Central memory CD4-positive, alpha-beta T cell (primary cell): ENCODE measurements around the gene PRPS1L1.

Experiments
- DNase-seq: peaks from one replicate; pipeline ENCODE4 v3.0.0; 2022

Gene PRPS1L1

GRCh38 chr7:18013936-18014335, 13.7 kb downstream of the PRPS1L1 start:
- no peak for DNase-seq

GRCh38 chr7:18004372-18004771, 23.3 kb downstream of the PRPS1L1 start:
- no peak for DNase-seq

- no peak for DNase-seq
Measured at GRCh38 chr7:18003286-18003994, 24.2 kb downstream of the PRPS1L1 start.

GRCh38 chr7:17998692-17999091, 29.0 kb downstream of the PRPS1L1 start:
- no peak for DNase-seq

- DNase-seq = no peak
Measured at GRCh38 chr7:17996442-17997223, 31.0 kb downstream of the PRPS1L1 start.

GRCh38 chr7:17996040-17996439, 31.6 kb downstream of the PRPS1L1 start:
- DNase-seq = no peak

GRCh38 chr7:17994079-17994850, 33.4 kb downstream of the PRPS1L1 start:
- DNase-seq = no peak

GRCh38 chr7:17991866-17992648, 35.6 kb downstream of the PRPS1L1 start:
- DNase-seq = no peak

GRCh38 chr7:17990761-17991160, 36.9 kb downstream of the PRPS1L1 start:
- DNase-seq = no peak

- no peak for DNase-seq
Measured at GRCh38 chr7:17989546-17989945, 38.1 kb downstream of the PRPS1L1 start.

GRCh38 chr7:17988858-17989257, 38.8 kb downstream of the PRPS1L1 start:
- no peak for DNase-seq

GRCh38 chr7:17988141-17988540, 39.5 kb downstream of the PRPS1L1 start:
- DNase-seq = no peak

- DNase-seq = no peak
Measured at GRCh38 chr7:17986851-17987250, 40.8 kb downstream of the PRPS1L1 start.

GRCh38 chr7:17985473-17986239, 42.0 kb downstream of the PRPS1L1 start:
- no peak for DNase-seq

- DNase-seq = no peak
Measured at GRCh38 chr7:17984288-17984687, 43.4 kb downstream of the PRPS1L1 start.

- no peak for DNase-seq
Measured at GRCh38 chr7:17983221-17984062, 44.2 kb downstream of the PRPS1L1 start.

GRCh38 chr7:17976952-17977351, 50.7 kb downstream of the PRPS1L1 start:
- DNase-seq = no peak
